ENCODE measurements around the gene ZBTB16. TPM values are rescaled to one million over a fixed set of nuclear protein-coding genes. Genes with fewer than 3 reads are reported as not detected.
A peak's percentile ranks its signal among the peaks of the same experiment; 100 is the strongest.

The ZBTB16 gene
- total RNA-seq, 1 donor from 2014 or later, result 17.7 TPM

DNA sequence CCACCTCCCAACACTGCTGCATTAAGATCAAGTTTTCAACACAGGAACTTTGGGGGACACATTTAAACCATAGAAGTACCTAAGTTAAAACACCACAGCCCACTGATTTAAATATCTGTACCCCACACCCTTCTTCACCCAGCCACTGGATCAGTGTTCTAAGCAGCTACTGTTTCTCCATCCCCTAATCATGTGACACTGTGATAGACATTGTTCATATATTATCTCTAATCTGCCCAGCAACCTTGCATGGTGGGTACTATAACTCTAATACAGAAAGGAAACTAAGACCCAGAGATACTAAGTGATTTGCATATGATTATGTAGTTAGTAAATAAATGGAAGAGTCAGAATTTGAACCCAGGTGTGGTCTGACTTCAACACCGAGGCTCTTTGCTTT lies 166.2 kb downstream of the ZBTB16 start:
- H3K27me3 Mint-ChIP-seq (ENCODE audit: insufficient read depth, low read depth), result peaks cover 6% of the 10 kb centered on the region
- H3K4me2 ChIP-seq, result no peak overlapping the region
- peak overlapping the region; percentile 26 for H3K27ac Mint-ChIP-seq
- H3K36me3 Mint-ChIP-seq, result peaks cover 37% of the 10 kb centered on the region
- H3K9me3 ChIP-seq (ENCODE audit: low read depth), result no peaks in the 10 kb centered on the region
- H3K36me3 ChIP-seq, result no peaks in the 10 kb centered on the region
- no peaks in the 10 kb centered on the region for H3K27me3 ChIP-seq
- no peaks in the 10 kb centered on the region for H3K9me3 Mint-ChIP-seq
- H3F3A ChIP-seq (ENCODE audit: low read depth), result peaks cover 22% of the 10 kb centered on the region
- H3K9ac ChIP-seq, result no peak overlapping the region
- H3K4me3 Mint-ChIP-seq, result no peak overlapping the region
- no peak overlapping the region for H3K4me3 ChIP-seq
- H3K4me1 ChIP-seq, result peaks cover 51% of the 10 kb centered on the region
- no peak overlapping the region for H3K27ac ChIP-seq
- TF ChIP-seq EZH2 (IDR thresholded peaks at IDR 0.05) (no peak), EZH2phosphoT487 (IDR thresholded peaks at IDR 0.05) (no peak)
- TF ChIP-seq, protein P1, sequence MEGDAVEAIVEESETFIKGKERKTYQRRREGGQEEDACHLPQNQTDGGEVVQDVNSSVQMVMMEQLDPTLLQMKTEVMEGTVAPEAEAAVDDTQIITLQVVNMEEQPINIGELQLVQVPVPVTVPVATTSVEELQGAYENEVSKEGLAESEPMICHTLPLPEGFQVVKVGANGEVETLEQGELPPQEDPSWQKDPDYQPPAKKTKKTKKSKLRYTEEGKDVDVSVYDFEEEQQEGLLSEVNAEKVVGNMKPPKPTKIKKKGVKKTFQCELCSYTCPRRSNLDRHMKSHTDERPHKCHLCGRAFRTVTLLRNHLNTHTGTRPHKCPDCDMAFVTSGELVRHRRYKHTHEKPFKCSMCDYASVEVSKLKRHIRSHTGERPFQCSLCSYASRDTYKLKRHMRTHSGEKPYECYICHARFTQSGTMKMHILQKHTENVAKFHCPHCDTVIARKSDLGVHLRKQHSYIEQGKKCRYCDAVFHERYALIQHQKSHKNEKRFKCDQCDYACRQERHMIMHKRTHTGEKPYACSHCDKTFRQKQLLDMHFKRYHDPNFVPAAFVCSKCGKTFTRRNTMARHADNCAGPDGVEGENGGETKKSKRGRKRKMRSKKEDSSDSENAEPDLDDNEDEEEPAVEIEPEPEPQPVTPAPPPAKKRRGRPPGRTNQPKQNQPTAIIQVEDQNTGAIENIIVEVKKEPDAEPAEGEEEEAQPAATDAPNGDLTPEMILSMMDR (IDR thresholded peaks at IDR 0.05), result no peak
- H3K79me2 ChIP-seq (ENCODE audit: low read depth), result no peaks in the 10 kb centered on the region
- peaks cover 64% of the 10 kb centered on the region for H3K4me1 Mint-ChIP-seq
- H4K20me1 ChIP-seq (ENCODE audit: low read depth), result no peaks in the 10 kb centered on the region
- H2AFZ ChIP-seq (replicated peaks), result no peak overlapping the region
- no peak for DNase-seq (ENCODE audit: low spot score)

DNA sequence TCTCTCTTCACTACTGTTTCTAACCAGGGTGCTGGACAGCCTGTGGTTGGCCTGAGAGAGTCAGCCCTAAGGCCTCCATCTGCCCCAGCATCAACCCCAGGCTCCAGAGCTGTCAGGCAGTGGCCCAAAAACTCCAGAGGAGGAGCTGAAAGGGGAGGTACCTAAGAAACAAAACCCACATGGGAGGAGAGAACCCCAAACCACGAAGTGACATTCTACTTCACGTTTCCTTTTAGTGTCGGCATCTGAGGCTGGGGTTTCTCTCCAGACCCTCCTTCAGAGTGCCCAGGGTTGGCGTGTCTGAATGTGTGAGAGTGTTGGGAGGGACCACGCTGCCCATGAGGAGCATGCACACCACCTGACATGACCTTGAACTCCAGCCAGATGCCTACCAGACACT lies 166.8 kb downstream of the ZBTB16 start:
- no peaks in the 10 kb centered on the region for H3K9me3 Mint-ChIP-seq
- Histone ChIP-seq H3K36me3 (no peaks in the 10 kb centered on the region), H2AFZ (replicated peaks) (no peak overlapping the region), H3K4me3 (no peak overlapping the region), H4K20me1 (ENCODE audit: low read depth) (no peaks in the 10 kb centered on the region), H3K27ac (no peak overlapping the region), H3K9me3 (ENCODE audit: low read depth) (peaks cover 4% of the 10 kb centered on the region), H3K4me2 (no peak overlapping the region), H3K27me3 (no peaks in the 10 kb centered on the region), H3F3A (ENCODE audit: low read depth) (peaks cover 25% of the 10 kb centered on the region), H3K79me2 (ENCODE audit: low read depth) (no peaks in the 10 kb centered on the region), H3K9ac (no peak overlapping the region), H3K4me1 (peaks cover 49% of the 10 kb centered on the region)
- no peak overlapping the region for H3K4me3 Mint-ChIP-seq
- H3K36me3 Mint-ChIP-seq, result peaks cover 37% of the 10 kb centered on the region
- peaks cover 6% of the 10 kb centered on the region for H3K27me3 Mint-ChIP-seq (ENCODE audit: insufficient read depth, low read depth)
- TF ChIP-seq EZH2 (IDR thresholded peaks at IDR 0.05) (no peak), EZH2phosphoT487 (IDR thresholded peaks at IDR 0.05) (no peak)
- TF ChIP-seq, protein P1 (IDR thresholded peaks at IDR 0.05), result no peak
- no peak overlapping the region for H3K27ac Mint-ChIP-seq
- H3K4me1 Mint-ChIP-seq, result peaks cover 64% of the 10 kb centered on the region
- DNase-seq (ENCODE audit: low spot score), result no peak

DNA sequence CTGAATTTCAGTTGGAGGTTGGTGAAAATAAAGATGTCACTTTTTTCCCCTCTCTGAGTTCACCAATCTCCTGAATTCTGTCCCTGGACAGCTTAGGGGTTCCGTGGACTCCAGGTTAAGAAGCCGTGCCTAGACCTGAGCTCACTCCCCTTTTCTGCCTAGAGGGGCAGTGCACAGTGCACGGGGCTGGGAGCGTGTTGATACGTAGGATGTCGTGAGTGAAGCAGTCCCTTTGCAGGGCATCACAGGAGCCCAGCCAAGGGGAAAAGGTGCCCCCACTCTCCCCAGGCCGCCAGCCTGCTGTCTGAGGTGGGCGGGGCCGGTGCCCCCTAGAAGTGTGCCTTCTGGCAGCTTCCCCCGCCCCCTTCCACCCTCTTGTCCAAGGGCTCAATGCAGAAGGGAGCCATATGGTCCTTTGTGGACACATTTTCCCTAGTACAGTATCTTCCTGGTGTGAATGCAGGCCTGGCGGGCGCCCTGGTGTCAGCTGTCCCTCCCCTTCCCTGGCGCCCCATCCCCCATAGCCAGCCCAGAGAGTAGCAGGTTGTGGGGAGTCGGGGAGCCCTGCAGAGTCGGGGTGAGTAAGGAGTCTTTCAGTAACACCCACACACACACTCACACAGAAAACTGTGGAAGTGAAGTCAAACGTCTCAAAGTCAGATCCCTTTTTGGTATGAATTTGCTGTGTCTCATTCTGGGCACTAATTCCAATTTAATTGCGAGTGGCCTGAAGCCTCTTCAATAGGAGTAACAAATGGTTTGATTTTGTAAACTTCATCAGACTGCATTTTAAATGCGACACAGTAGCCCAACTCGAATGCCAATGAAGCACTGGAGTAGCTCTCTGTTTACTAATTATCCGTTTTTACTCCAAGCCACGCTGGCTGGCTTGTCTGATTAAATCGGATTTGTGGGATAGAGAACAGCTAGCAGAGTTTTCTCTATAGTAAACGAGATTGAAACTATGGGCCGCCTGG lies 169.2 kb downstream of the ZBTB16 start:
- no peaks in the 10 kb centered on the region for H4K20me1 ChIP-seq (ENCODE audit: low read depth)
- peaks cover 52% of the 10 kb centered on the region for H3K4me1 ChIP-seq
- no peak for TF ChIP-seq EZH2 (IDR thresholded peaks at IDR 0.05)
- TF ChIP-seq, protein P1 (IDR thresholded peaks at IDR 0.05), result no peak
- TF ChIP-seq EZH2phosphoT487 (IDR thresholded peaks at IDR 0.05), result no peak
- DNase-seq (ENCODE audit: low spot score), result no peak
- H3K27me3 ChIP-seq, result no peaks in the 10 kb centered on the region
- H3K27me3 Mint-ChIP-seq (ENCODE audit: insufficient read depth, low read depth), result peaks cover 10% of the 10 kb centered on the region
- no peak overlapping the region for H3K4me3 ChIP-seq
- H3K27ac Mint-ChIP-seq, result peak overlapping the region; percentile 79
- H3K4me2 ChIP-seq, result peak overlapping the region; percentile 61
- no peaks in the 10 kb centered on the region for H3K36me3 ChIP-seq
- H3K9me3 ChIP-seq (ENCODE audit: low read depth), result peaks cover 6% of the 10 kb centered on the region
- peaks cover 3% of the 10 kb centered on the region for H3K79me2 ChIP-seq (ENCODE audit: low read depth)
- H3K9me3 Mint-ChIP-seq, result no peaks in the 10 kb centered on the region
- no peak overlapping the region for H3K4me3 Mint-ChIP-seq
- peaks cover 77% of the 10 kb centered on the region for H3K4me1 Mint-ChIP-seq
- H3K27ac ChIP-seq, result peak overlapping the region; percentile 82
- peaks cover 29% of the 10 kb centered on the region for H3K36me3 Mint-ChIP-seq
- no peak overlapping the region for H2AFZ ChIP-seq (replicated peaks)
- H3K9ac ChIP-seq, result no peak overlapping the region
- H3F3A ChIP-seq (ENCODE audit: low read depth), result peaks cover 47% of the 10 kb centered on the region

All from neural progenitor cell (in vitro differentiated cells).